SK-N-SH (cell line): Measurements from ENCODE around the gene RNF157.

Source experiments
- CTCF ChIP-seq: fragments of 200-600 bp; sonication (generic); IDR thresholded peaks from 2 replicates; pipeline ENCODE4 v1.6.1; 2017; ENCODE audit warnings: antibody characterized with exemption, mild to moderate bottlenecking, moderate library complexity
- EP300 ChIP-seq, 2 experiments: IDR thresholded peaks; 2 replicates each; pipeline versions ENCODE4 v1.4.0 to v1.6.1; 2012; ENCODE audit warnings: borderline replicate concordance in 1 of 2, low read depth in 1 of 2, low read length in 1 of 2
- EZH2phosphoT487 ChIP-seq: fragments of 200-600 bp; sonication (generic); IDR thresholded peaks from 2 replicates; pipeline ENCODE4 v1.6.1; 2017; ENCODE audit warnings: low read depth, mixed run types, mild to moderate bottlenecking, antibody characterized with exemption, moderate library complexity, borderline replicate concordance
- GABPA ChIP-seq: IDR thresholded peaks from 2 replicates; pipeline ENCODE4 v1.4.0; 2012; ENCODE audit warnings: low read depth, mild to moderate bottlenecking
- GATA2 ChIP-seq: sonication (generic); formaldehyde crosslinking; IDR thresholded peaks from 2 replicates; pipeline ENCODE4 v1.5.0; 2020; ENCODE audit warnings: mild to moderate bottlenecking, missing genetic modification reagents
- IRF3 ChIP-seq: fragments of 150-350 bp; IDR thresholded peaks from 2 replicates; pipeline ENCODE4 v1.6.1; 2016; ENCODE audit warnings: mild to moderate bottlenecking, low read depth, low read length
- MAX ChIP-seq: IDR thresholded peaks from 2 replicates; pipeline ENCODE4 v1.4.0; 2012; ENCODE audit warnings: low read depth
- MXI1 ChIP-seq: IDR thresholded peaks from 2 replicates; pipeline ENCODE4 v1.6.1; 2012; ENCODE audit warnings: mild to moderate bottlenecking, low read depth, low read length, improper control_type of control experiment
- PBX3 ChIP-seq: IDR thresholded peaks from 2 replicates; pipeline ENCODE4; 2012
- POLR2AphosphoS5 ChIP-seq: IDR thresholded peaks from 2 replicates; pipeline ENCODE4 v1.6.1; 2012; ENCODE audit warnings: low read depth, low read length
- RAD21 ChIP-seq: IDR thresholded peaks from 2 replicates; pipeline ENCODE4 v1.6.1; 2012; ENCODE audit warnings: mild to moderate bottlenecking, low read length
- REST ChIP-seq: IDR thresholded peaks from 2 replicates; pipeline ENCODE4 v1.6.1; 2012; ENCODE audit warnings: mild to moderate bottlenecking, low read depth, low read length, moderate library complexity
- TEAD4 ChIP-seq: IDR thresholded peaks from 2 replicates; pipeline ENCODE4 v1.4.0; 2012; ENCODE audit warnings: mild to moderate bottlenecking, borderline replicate concordance; ENCODE audit not compliant: insufficient read depth

- no peak for TF ChIP-seq MXI1
- no peak for TF ChIP-seq CTCF
- TF ChIP-seq REST: no peak
- TF ChIP-seq EP300 (IDR thresholded peaks at IDR 0.05; ENCODE audit: borderline replicate concordance in 1 of 2, low read depth in 1 of 2, low read length in 1 of 2): no peak
- TF ChIP-seq GABPA: no peak
- TF ChIP-seq TEAD4: no peak
- TF ChIP-seq PBX3: no peak
- TF ChIP-seq IRF3: no peak
- no peak for TF ChIP-seq EZH2phosphoT487
- no peak for TF ChIP-seq POLR2AphosphoS5
- TF ChIP-seq MAX: no peak
- TF ChIP-seq RAD21: no peak
- TF ChIP-seq GATA2 (CRISPR knock-in tag): no peak
Measured at GRCh38 chr17:76132574-76133338, 107.5 kb downstream of the RNF157 start.
